ENCODE results near the gene TLE7.

- no peak for TF ChIP-seq CTCF (IDR thresholded peaks at IDR 0.05)
- TF ChIP-seq SIN3A (IDR thresholded peaks at IDR 0.05; ENCODE audit: borderline replicate concordance, low read depth, low read length): no peak
- TF ChIP-seq MXI1 (IDR thresholded peaks at IDR 0.05; ENCODE audit: low read depth, low read length): no peak
- no peak for TF ChIP-seq RAD21 (IDR thresholded peaks at IDR 0.05; ENCODE audit: low read length)
- TF ChIP-seq POLR2AphosphoS5 (IDR thresholded peaks at IDR 0.05; ENCODE audit: low read depth, low read length): no peak
- TF ChIP-seq YY1 (IDR thresholded peaks at IDR 0.05; ENCODE audit: low read depth): no peak
- TF ChIP-seq USF2 (IDR thresholded peaks at IDR 0.05; ENCODE audit: borderline replicate concordance, low read depth, low read length): no peak
These were observed 61.0 kb downstream of the TLE7 start for GRCh38 chr16:71380831-71381230.

Measured in SK-N-SH (cell line).